Measurements from ENCODE around the gene RSPO4.
"Not testable (repeated sequence)": the region's sequence is repeated elsewhere in the genome, so short reads cannot be mapped to it uniquely, and the experiment has no call there.

The RSPO4 gene

GRCh38 chr20:992801-993535 lies 9.1 kb downstream of the RSPO4 start:
- H3K27me3 Mint-ChIP-seq: peaks cover 19% of the 10 kb centered on the region
- no peaks in the 10 kb centered on the region for H3K36me3 Mint-ChIP-seq (ENCODE audit: low read depth)
- no peak overlapping the region for H3K4me3 Mint-ChIP-seq

GRCh38 chr20:991850-992249 lies 10.3 kb downstream of the RSPO4 start:
- H3K36me3 Mint-ChIP-seq (ENCODE audit: low read depth): no peaks in the 10 kb centered on the region
- no peak overlapping the region for H3K27ac Mint-ChIP-seq
- peaks cover 25% of the 10 kb centered on the region for H3K27me3 Mint-ChIP-seq
- H3K4me1 Mint-ChIP-seq (ENCODE audit: low read depth): no peaks in the 10 kb centered on the region
- no peaks in the 10 kb centered on the region for H3K9me3 Mint-ChIP-seq
- H3K4me3 Mint-ChIP-seq: no peak overlapping the region

More at GRCh38 chr20:992801-993535, 9.1 kb downstream of the RSPO4 start:
- Mint-ChIP-seq H3K4me1 (ENCODE audit: low read depth) (no peaks in the 10 kb centered on the region), H3K27ac (no peak overlapping the region), H3K9me3 (no peaks in the 10 kb centered on the region)

- H3K4me1 Mint-ChIP-seq (ENCODE audit: low read depth): no peaks in the 10 kb centered on the region
- no peaks in the 10 kb centered on the region for H3K9me3 Mint-ChIP-seq
- H3K4me3 Mint-ChIP-seq: no peak overlapping the region
- peaks cover 37% of the 10 kb centered on the region for H3K27me3 Mint-ChIP-seq
- no peaks in the 10 kb centered on the region for H3K36me3 Mint-ChIP-seq (ENCODE audit: low read depth)
- no peak overlapping the region for H3K27ac Mint-ChIP-seq
Measured at GRCh38 chr20:990293-990959, 11.7 kb downstream of the RSPO4 start.

GRCh38 chr20:988272-988671 lies 13.8 kb downstream of the RSPO4 start:
- Mint-ChIP-seq H3K27ac (no peak overlapping the region), H3K4me1 (ENCODE audit: low read depth) (no peaks in the 10 kb centered on the region), H3K9me3 (no peaks in the 10 kb centered on the region), H3K4me3 (no peak overlapping the region), H3K36me3 (ENCODE audit: low read depth) (no peaks in the 10 kb centered on the region), H3K27me3 (peaks cover 40% of the 10 kb centered on the region)

- peaks cover 40% of the 10 kb centered on the region for H3K27me3 Mint-ChIP-seq
Measured at GRCh38 chr20:987677-988076, 14.4 kb downstream of the RSPO4 start.

GRCh38 chr20:986733-987355 lies 15.3 kb downstream of the RSPO4 start:
- Mint-ChIP-seq H3K4me3 (no peak overlapping the region), H3K36me3 (ENCODE audit: low read depth) (no peaks in the 10 kb centered on the region), H3K4me1 (ENCODE audit: low read depth) (no peaks in the 10 kb centered on the region), H3K27ac (no peak overlapping the region), H3K9me3 (no peaks in the 10 kb centered on the region), H3K27me3 (peaks cover 36% of the 10 kb centered on the region)

More at GRCh38 chr20:987677-988076, 14.4 kb downstream of the RSPO4 start:
- Mint-ChIP-seq H3K4me1 (ENCODE audit: low read depth) (no peaks in the 10 kb centered on the region), H3K9me3 (no peaks in the 10 kb centered on the region), H3K27ac (no peak overlapping the region), H3K36me3 (ENCODE audit: low read depth) (no peaks in the 10 kb centered on the region), H3K4me3 (no peak overlapping the region)

GRCh38 chr20:984994-985393 lies 17.1 kb downstream of the RSPO4 start:
- not testable (repeated sequence) for H3K9me3 Mint-ChIP-seq; H3K4me3 Mint-ChIP-seq; H3K36me3 Mint-ChIP-seq (ENCODE audit: low read depth); H3K4me1 Mint-ChIP-seq (ENCODE audit: low read depth); H3K27ac Mint-ChIP-seq
- peaks cover 28% of the 10 kb centered on the region for H3K27me3 Mint-ChIP-seq

GRCh38 chr20:982754-983153 lies 19.4 kb downstream of the RSPO4 start:
- Mint-ChIP-seq H3K4me3 (no peak overlapping the region), H3K27me3 (peaks cover 28% of the 10 kb centered on the region), H3K36me3 (ENCODE audit: low read depth) (no peaks in the 10 kb centered on the region), H3K9me3 (no peaks in the 10 kb centered on the region), H3K4me1 (ENCODE audit: low read depth) (no peaks in the 10 kb centered on the region), H3K27ac (no peak overlapping the region)

- Mint-ChIP-seq H3K27ac (no peak overlapping the region), H3K27me3 (peaks cover 10% of the 10 kb centered on the region), H3K9me3 (no peaks in the 10 kb centered on the region), H3K4me3 (no peak overlapping the region), H3K36me3 (ENCODE audit: low read depth) (no peaks in the 10 kb centered on the region), H3K4me1 (ENCODE audit: low read depth) (no peaks in the 10 kb centered on the region)
Measured at GRCh38 chr20:977021-977420, 25.1 kb downstream of the RSPO4 start.

- H3K4me1 Mint-ChIP-seq (ENCODE audit: low read depth): no peaks in the 10 kb centered on the region
- no peak overlapping the region for H3K27ac Mint-ChIP-seq
- H3K36me3 Mint-ChIP-seq (ENCODE audit: low read depth): no peaks in the 10 kb centered on the region
- H3K9me3 Mint-ChIP-seq: no peaks in the 10 kb centered on the region
- H3K4me3 Mint-ChIP-seq: no peak overlapping the region
- H3K27me3 Mint-ChIP-seq: peaks cover 7% of the 10 kb centered on the region
Measured at GRCh38 chr20:976033-976432, 26.1 kb downstream of the RSPO4 start.

GRCh38 chr20:973785-974194 lies 28.3 kb downstream of the RSPO4 start:
- H3K4me1 Mint-ChIP-seq (ENCODE audit: low read depth): no peaks in the 10 kb centered on the region
- peaks cover 9% of the 10 kb centered on the region for H3K27me3 Mint-ChIP-seq
- no peak overlapping the region for H3K4me3 Mint-ChIP-seq
- H3K27ac Mint-ChIP-seq: no peak overlapping the region
- H3K9me3 Mint-ChIP-seq: no peaks in the 10 kb centered on the region
- no peaks in the 10 kb centered on the region for H3K36me3 Mint-ChIP-seq (ENCODE audit: low read depth)

GRCh38 chr20:972256-972655 lies 29.9 kb downstream of the RSPO4 start:
- Mint-ChIP-seq H3K27ac (no peak overlapping the region), H3K36me3 (ENCODE audit: low read depth) (no peaks in the 10 kb centered on the region), H3K27me3 (peaks cover 9% of the 10 kb centered on the region), H3K4me1 (ENCODE audit: low read depth) (no peaks in the 10 kb centered on the region), H3K9me3 (no peaks in the 10 kb centered on the region), H3K4me3 (no peak overlapping the region)

- Mint-ChIP-seq H3K27me3 (peaks cover 10% of the 10 kb centered on the region), H3K27ac (no peak overlapping the region), H3K36me3 (ENCODE audit: low read depth) (no peaks in the 10 kb centered on the region), H3K9me3 (no peaks in the 10 kb centered on the region), H3K4me3 (no peak overlapping the region), H3K4me1 (ENCODE audit: low read depth) (no peaks in the 10 kb centered on the region)
Measured at GRCh38 chr20:971346-971745, 30.8 kb downstream of the RSPO4 start.

- no peaks in the 10 kb centered on the region for H3K36me3 Mint-ChIP-seq (ENCODE audit: low read depth)
- no peaks in the 10 kb centered on the region for H3K4me1 Mint-ChIP-seq (ENCODE audit: low read depth)
- H3K27ac Mint-ChIP-seq: no peak overlapping the region
- no peaks in the 10 kb centered on the region for H3K9me3 Mint-ChIP-seq
- peaks cover 10% of the 10 kb centered on the region for H3K27me3 Mint-ChIP-seq
- H3K4me3 Mint-ChIP-seq: no peak overlapping the region
Measured at GRCh38 chr20:969868-970267, 32.2 kb downstream of the RSPO4 start.
